ENCODE measurements around the gene CNOT2. TPM values are rescaled to one million over a fixed set of nuclear protein-coding genes. Genes with fewer than 3 reads are reported as not detected.

The CNOT2 gene
- total RNA-seq, 1 experiment from 2014 or later: 82.9 TPM

- Histone ChIP-seq H2BK15ac (ENCODE audit: low read depth, low read length) (no peak overlapping the region), H3K27ac (ENCODE audit: insufficient read length, low read depth, low read length) (no peak overlapping the region)
These were observed 86.9 kb downstream of the CNOT2 start for GRCh38 chr12:70330158-70330557.

More at GRCh38 chr12:70330158-70330557, 86.9 kb downstream of the CNOT2 start:
- Histone ChIP-seq H2BK20ac (ENCODE audit: low read depth, low read length, poor library complexity, severe bottlenecking) (no peak overlapping the region), H4K8ac (replicated peaks; ENCODE audit: insufficient read length, low read depth, low read length) (no peak overlapping the region), H2BK5ac (ENCODE audit: insufficient read length, low read length) (no peak overlapping the region), H3K4ac (ENCODE audit: low read depth, low read length) (no peak overlapping the region), H2AFZ (ENCODE audit: low read length) (no peak overlapping the region), H3K23me2 (ENCODE audit: insufficient read length, low read depth, low read length, poor library complexity, severe bottlenecking) (no peaks in the 10 kb centered on the region), H3K79me2 (ENCODE audit: insufficient read depth, low read length) (no peaks in the 10 kb centered on the region), H3K79me1 (ENCODE audit: insufficient read depth, low read depth, low read length, poor library complexity, severe bottlenecking) (no peaks in the 10 kb centered on the region), H3K4me1 (ENCODE audit: insufficient read depth, low read length) (peaks cover 3% of the 10 kb centered on the region), H2BK12ac (ENCODE audit: insufficient read length, low read depth, low read length) (no peak overlapping the region), H3K56ac (ENCODE audit: insufficient read length, low read depth, low read length) (no peak overlapping the region), H3K14ac (ENCODE audit: insufficient read depth, low read length) (no peak overlapping the region), H3K9me3 (ENCODE audit: control insufficient read depth, low read depth, low read length) (no peaks in the 10 kb centered on the region), H3T11ph (ENCODE audit: low read length) (no peak overlapping the region), H4K91ac (ENCODE audit: insufficient read length, low read depth, low read length) (no peak overlapping the region), H3K18ac (ENCODE audit: insufficient read length, low read depth, low read length) (no peak overlapping the region), H3K9ac (ENCODE audit: extremely low read depth, insufficient read length, low read length) (no peak overlapping the region), H4K5ac (ENCODE audit: insufficient read length, low read depth, low read length) (no peak overlapping the region), H4K20me1 (ENCODE audit: control insufficient read depth, insufficient read depth, insufficient read length) (no peaks in the 10 kb centered on the region), H3K23ac (ENCODE audit: insufficient read length, low read depth, low read length) (no peak overlapping the region), H2AK5ac (ENCODE audit: insufficient read length, low read length) (no peak overlapping the region), H3K27me3 (ENCODE audit: insufficient read depth, low read length) (no peaks in the 10 kb centered on the region), H3K4me2 (ENCODE audit: insufficient read depth, insufficient read length, low read length) (no peak overlapping the region), H2BK120ac (ENCODE audit: low read depth, low read length, poor library complexity, severe bottlenecking) (no peak overlapping the region)
- Mint-ChIP-seq H3K4me1 (peaks cover 30 to 31% of the 10 kb centered on the region in 2 experiments), H3K27me3 (ENCODE audit: low read depth) (no peaks in the 10 kb centered on the region), H3K9me3 (no peaks in the 10 kb centered on the region), H3K4me3 (no peak overlapping the region), H3K27ac (no peak overlapping the region), H3K36me3 (ENCODE audit: insufficient read depth in 1 of 3, low read depth in 3 of 3) (peaks cover 4 to 6% (median 5%) of the 10 kb centered on the region in 3 experiments; a peak in 4 of 7 replicates)
- TF ChIP-seq, protein P1, sequence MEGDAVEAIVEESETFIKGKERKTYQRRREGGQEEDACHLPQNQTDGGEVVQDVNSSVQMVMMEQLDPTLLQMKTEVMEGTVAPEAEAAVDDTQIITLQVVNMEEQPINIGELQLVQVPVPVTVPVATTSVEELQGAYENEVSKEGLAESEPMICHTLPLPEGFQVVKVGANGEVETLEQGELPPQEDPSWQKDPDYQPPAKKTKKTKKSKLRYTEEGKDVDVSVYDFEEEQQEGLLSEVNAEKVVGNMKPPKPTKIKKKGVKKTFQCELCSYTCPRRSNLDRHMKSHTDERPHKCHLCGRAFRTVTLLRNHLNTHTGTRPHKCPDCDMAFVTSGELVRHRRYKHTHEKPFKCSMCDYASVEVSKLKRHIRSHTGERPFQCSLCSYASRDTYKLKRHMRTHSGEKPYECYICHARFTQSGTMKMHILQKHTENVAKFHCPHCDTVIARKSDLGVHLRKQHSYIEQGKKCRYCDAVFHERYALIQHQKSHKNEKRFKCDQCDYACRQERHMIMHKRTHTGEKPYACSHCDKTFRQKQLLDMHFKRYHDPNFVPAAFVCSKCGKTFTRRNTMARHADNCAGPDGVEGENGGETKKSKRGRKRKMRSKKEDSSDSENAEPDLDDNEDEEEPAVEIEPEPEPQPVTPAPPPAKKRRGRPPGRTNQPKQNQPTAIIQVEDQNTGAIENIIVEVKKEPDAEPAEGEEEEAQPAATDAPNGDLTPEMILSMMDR (conservative IDR thresholded peaks at IDR 0.05): no peak
- no CpG with 5 or more reads among the region's 2 CpGs for WGBS (ENCODE audit: extremely low coverage, insufficient read length, low lambda C conversion rate)
- no peak for DNase-seq

All from H9 (cell line).